GM12891 (cell line): ENCODE results near the gene ZNF500.

Experiments used
- PAX5 ChIP-seq: IDR thresholded peaks from 2 replicates; pipeline ENCODE4 v1.6.1; 2011; ENCODE audit warnings: low read length, moderate library complexity, mild to moderate bottlenecking; ENCODE audit not compliant: insufficient read depth, severe bottlenecking
- POLR2A ChIP-seq: IDR thresholded peaks from 2 replicates; pipeline ENCODE4 v1.6.1; 2011; ENCODE audit warnings: low read depth, low read length, control low read depth
- POLR2AphosphoS5 ChIP-seq: IDR thresholded peaks from 2 replicates; pipeline ENCODE4 v1.6.1; 2011; ENCODE audit warnings: low read depth, low read length, control low read depth
- POU2F2 ChIP-seq: IDR thresholded peaks from 2 replicates; pipeline ENCODE4 v1.6.1; 2011; ENCODE audit warnings: low read depth, mild to moderate bottlenecking, control low read depth, low read length, moderate library complexity
- SPI1 ChIP-seq: IDR thresholded peaks from 2 replicates; pipeline ENCODE4 v1.6.1; 2011; ENCODE audit warnings: low read depth, low read length, control low read depth
- TAF1 ChIP-seq: IDR thresholded peaks from 2 replicates; pipeline ENCODE4 v1.6.1; 2011; ENCODE audit warnings: low read depth, low read length, control low read depth

DNA sequence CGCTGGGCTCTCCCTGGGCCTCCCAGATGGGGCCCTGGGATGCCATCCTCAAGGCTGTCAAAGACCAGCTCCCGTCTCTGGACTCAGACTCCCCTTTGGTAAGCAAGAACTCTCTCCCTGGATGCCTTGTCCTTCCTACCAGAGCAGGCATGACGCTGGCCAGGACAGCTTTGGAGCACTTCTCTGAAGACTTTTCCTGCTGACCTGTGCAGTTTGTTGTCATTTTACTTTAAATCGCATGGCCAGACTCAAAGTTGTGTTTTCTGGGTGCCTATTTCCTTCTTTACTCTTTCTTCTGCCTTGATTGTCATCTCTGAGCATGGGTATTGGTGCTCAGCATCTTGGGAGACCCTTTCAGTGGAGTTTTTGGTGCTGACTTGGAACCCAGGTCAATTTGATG, 30.4 kb downstream of the ZNF500 start:
- TF ChIP-seq POLR2A: no peak
- TF ChIP-seq POLR2AphosphoS5: no peak
- TF ChIP-seq TAF1: no peak
- no peak for TF ChIP-seq POU2F2
- no peak for TF ChIP-seq SPI1
- TF ChIP-seq PAX5: no peak
